ENCODE data around the gene SLC26A6. TPM values are rescaled to one million over a fixed set of nuclear protein-coding genes. Genes with fewer than 3 reads are reported as not detected.

Gene SLC26A6
- total RNA-seq, 5 donors from 2014 or later (not counting 1 experiment from before 2014, with no cell fraction given), result 16.2 to 36.4 (median 29.2) TPM

DNA sequence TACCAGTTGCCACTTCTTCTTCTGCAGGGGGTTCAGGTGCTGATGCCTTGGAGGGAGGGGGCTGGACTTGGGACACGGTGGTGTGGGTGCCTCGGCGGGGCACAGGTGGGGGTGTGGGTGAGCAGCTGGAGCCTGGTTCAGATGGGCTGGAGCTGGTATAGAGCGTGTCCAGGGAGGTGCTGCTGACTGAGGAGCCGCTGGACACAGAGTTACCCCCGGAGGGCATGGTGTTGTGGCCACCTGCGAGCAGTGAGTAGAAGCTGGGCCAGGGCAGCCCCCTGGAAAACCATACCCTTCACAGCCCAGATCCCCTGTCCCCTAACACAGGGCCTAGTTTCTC is 46.2 kb upstream of the SLC26A6 start:
- Mint-ChIP-seq H3K4me1 (peaks cover 31 to 51% (median 45%) of the 10 kb centered on the region in 3 donors), H3K4me3 (no peak overlapping the region), H3K27ac (no peak overlapping the region), H3K9me3 (no peaks in the 10 kb centered on the region), H3K27me3 (no peaks in the 10 kb centered on the region), H3K36me3 (peaks cover 40% of the 10 kb centered on the region)
- H3K4me1 ChIP-seq (ENCODE audit: control insufficient read depth in 1 of 2, extremely low read depth in 1 of 2, insufficient read depth in 2 of 2, low read length in 2 of 2), result peaks cover 4 to 36% of the 10 kb centered on the region in 2 experiments
- H3K27ac ChIP-seq (ENCODE audit: low read length), result no peak overlapping the region
- DNase-seq (no peak), ATAC-seq (replicated peaks in 1 of 4) (no peak)
- no peak overlapping the region for H3K4me3 ChIP-seq (ENCODE audit: control insufficient read depth in 1 of 2, extremely low read depth in 1 of 2, low read length in 1 of 2)
- H3K27me3 ChIP-seq (replicated peaks in 1 of 2; ENCODE audit: control insufficient read depth in 2 of 2, extremely low read depth in 1 of 2, insufficient read depth in 2 of 2, low read length in 1 of 2), result no peaks in the 10 kb centered on the region
- WGBS (ENCODE audit: insufficient coverage), result no CpG with 5 or more reads among the region's 7 CpGs
- no peaks in the 10 kb centered on the region for H3K9me3 ChIP-seq
- peaks cover 7 to 42% of the 10 kb centered on the region in 2 donors for H3K36me3 ChIP-seq (ENCODE audit: control insufficient read depth in 2 of 2, extremely low read depth in 1 of 2, insufficient read depth in 1 of 2, low read length in 1 of 2)
- CTCF ChIA-PET, result no interaction called here
- POLR2A ChIA-PET, result interaction anchor here in 1 of 2 donors (0.5 kb wide), 1 partner anchor 1137 kb away, joined by 13 read pairs; no protein-coding TSS in a partner anchor

- WGBS (ENCODE audit: insufficient coverage), result 96% methylated on average over 16 of the region's 17 CpGs
- ATAC-seq (replicated peaks in 1 of 4) (no peak), DNase-seq (no peak)
- H3K36me3 ChIP-seq (ENCODE audit: control insufficient read depth in 2 of 2, extremely low read depth in 1 of 2, insufficient read depth in 1 of 2, low read length in 1 of 2), result peaks cover 7 to 42% of the 10 kb centered on the region in 2 donors
- no peak overlapping the region for H3K4me3 ChIP-seq (ENCODE audit: control insufficient read depth in 1 of 2, extremely low read depth in 1 of 2, low read length in 1 of 2)
- CTCF ChIA-PET, result no interaction called here
- Mint-ChIP-seq H3K27me3 (no peaks in the 10 kb centered on the region), H3K9me3 (no peaks in the 10 kb centered on the region), H3K4me3 (no peak overlapping the region), H3K4me1 (peaks cover 29 to 48% (median 40%) of the 10 kb centered on the region in 3 donors), H3K27ac (no peak overlapping the region), H3K36me3 (peaks cover 45% of the 10 kb centered on the region)
- no peaks in the 10 kb centered on the region for H3K27me3 ChIP-seq (replicated peaks in 1 of 2; ENCODE audit: control insufficient read depth in 2 of 2, extremely low read depth in 1 of 2, insufficient read depth in 2 of 2, low read length in 1 of 2)
- peaks cover 4 to 31% of the 10 kb centered on the region in 2 experiments for H3K4me1 ChIP-seq (ENCODE audit: control insufficient read depth in 1 of 2, extremely low read depth in 1 of 2, insufficient read depth in 2 of 2, low read length in 2 of 2)
- no peak overlapping the region for H3K27ac ChIP-seq (ENCODE audit: low read length)
- POLR2A ChIA-PET, result no interaction called here
- H3K9me3 ChIP-seq, result no peaks in the 10 kb centered on the region
These were observed 45.7 kb upstream of the SLC26A6 start for GRCh38 chr3:48680811-48681540.

DNA sequence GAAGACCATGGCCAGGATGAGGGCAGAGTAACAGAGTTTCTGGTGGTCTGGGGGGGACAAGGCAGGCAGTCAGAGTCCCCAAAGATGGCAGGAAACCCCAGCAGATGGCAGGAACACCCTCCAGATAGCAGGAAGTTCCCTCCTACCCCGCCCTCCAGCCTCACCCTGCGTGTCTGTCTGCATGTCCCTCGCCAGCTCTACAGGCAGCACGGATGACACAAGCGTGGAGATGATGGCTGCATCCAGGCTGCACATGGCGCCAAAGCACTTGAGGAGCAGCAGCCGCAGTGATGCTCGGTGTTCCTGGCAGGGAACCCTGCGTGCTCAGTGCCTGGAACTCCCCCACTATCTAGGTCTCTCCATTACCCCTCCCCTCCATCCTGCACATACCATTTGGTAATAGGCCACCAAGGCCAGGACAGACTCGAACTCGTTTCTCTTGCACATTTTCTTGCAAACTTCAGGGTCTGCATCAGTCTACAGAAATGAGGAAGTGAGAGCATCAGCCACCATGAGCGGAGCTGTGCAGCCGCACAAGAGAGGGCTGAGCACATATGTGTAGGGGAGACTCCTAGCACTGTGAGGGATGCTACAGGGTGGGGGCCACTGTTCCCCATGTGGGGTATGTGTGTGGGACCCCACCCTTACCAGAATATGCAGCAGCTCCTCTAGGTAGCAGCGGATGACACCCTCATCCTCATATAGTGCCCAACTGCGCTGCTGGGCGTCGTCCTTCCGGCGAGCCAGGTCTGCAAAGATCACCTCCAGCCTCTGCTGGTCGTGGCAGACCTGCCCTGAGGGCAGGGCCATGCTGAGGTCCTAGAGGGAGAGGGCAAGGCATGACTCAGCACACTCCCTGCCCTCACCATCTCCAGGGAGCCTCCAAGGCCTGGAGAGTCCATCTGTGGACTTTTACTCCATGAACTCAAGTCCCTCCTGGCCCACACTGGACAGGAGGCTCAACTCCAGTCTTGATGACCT is 44.4 kb upstream of the SLC26A6 start:
- Histone ChIP-seq H3K36me3 (ENCODE audit: control insufficient read depth in 2 of 2, extremely low read depth in 1 of 2, insufficient read depth in 1 of 2, low read length in 1 of 2) (peaks cover 7 to 42% of the 10 kb centered on the region in 2 donors), H3K4me1 (ENCODE audit: control insufficient read depth in 1 of 2, extremely low read depth in 1 of 2, insufficient read depth in 2 of 2, low read length in 2 of 2) (peaks cover 2 to 22% of the 10 kb centered on the region in 2 experiments), H3K27me3 (replicated peaks in 1 of 2; ENCODE audit: control insufficient read depth in 2 of 2, extremely low read depth in 1 of 2, insufficient read depth in 2 of 2, low read length in 1 of 2) (no peaks in the 10 kb centered on the region), H3K9me3 (no peaks in the 10 kb centered on the region), H3K4me3 (ENCODE audit: control insufficient read depth in 1 of 2, extremely low read depth in 1 of 2, low read length in 1 of 2) (no peak overlapping the region), H3K27ac (ENCODE audit: low read length) (no peak overlapping the region)
- POLR2A ChIA-PET, result no interaction called here
- DNase-seq, result no peak
- CTCF ChIA-PET, result no interaction called here
- H3K4me3 Mint-ChIP-seq, result no peak overlapping the region
- peaks cover 48% of the 10 kb centered on the region for H3K36me3 Mint-ChIP-seq
- WGBS (ENCODE audit: insufficient coverage), result 88% methylated on average over 16 of the region's 20 CpGs
- no peaks in the 10 kb centered on the region for H3K27me3 Mint-ChIP-seq
- no peak overlapping the region for H3K27ac Mint-ChIP-seq
- ATAC-seq (replicated peaks in 1 of 4), result no peak
- H3K9me3 Mint-ChIP-seq, result no peaks in the 10 kb centered on the region
- H3K4me1 Mint-ChIP-seq, result peaks cover 24 to 39% (median 33%) of the 10 kb centered on the region in 3 donors

GRCh38 chr3:48678566-48679380 is 43.5 kb upstream of the SLC26A6 start:
- DNase-seq (no peak), ATAC-seq (replicated peaks in 1 of 4) (no peak)
- 97% methylated on average over 23 of the region's 24 CpGs for WGBS (ENCODE audit: insufficient coverage)
- Histone ChIP-seq H3K27me3 (replicated peaks in 1 of 2; ENCODE audit: control insufficient read depth in 2 of 2, extremely low read depth in 1 of 2, insufficient read depth in 2 of 2, low read length in 1 of 2) (no peaks in the 10 kb centered on the region), H3K9me3 (no peaks in the 10 kb centered on the region), H3K27ac (ENCODE audit: low read length) (no peak overlapping the region), H3K4me1 (ENCODE audit: control insufficient read depth in 1 of 2, extremely low read depth in 1 of 2, insufficient read depth in 2 of 2, low read length in 2 of 2) (peaks cover 0 to 14% of the 10 kb centered on the region in 2 experiments), H3K4me3 (ENCODE audit: control insufficient read depth in 1 of 2, extremely low read depth in 1 of 2, low read length in 1 of 2) (no peak overlapping the region), H3K36me3 (ENCODE audit: control insufficient read depth in 2 of 2, extremely low read depth in 1 of 2, insufficient read depth in 1 of 2, low read length in 1 of 2) (peaks cover 7 to 42% of the 10 kb centered on the region in 2 donors)
- POLR2A ChIA-PET, result no interaction called here
- Mint-ChIP-seq H3K27ac (no peak overlapping the region), H3K36me3 (peaks cover 48% of the 10 kb centered on the region), H3K27me3 (no peaks in the 10 kb centered on the region), H3K4me3 (no peak overlapping the region), H3K9me3 (no peaks in the 10 kb centered on the region), H3K4me1 (peaks cover 17 to 31% (median 23%) of the 10 kb centered on the region in 3 donors)
- CTCF ChIA-PET, result no interaction called here

GRCh38 chr3:48678056-48678455 is 42.8 kb upstream of the SLC26A6 start:
- no peak overlapping the region for H3K4me3 Mint-ChIP-seq
- Histone ChIP-seq H3K9me3 (no peaks in the 10 kb centered on the region), H3K27me3 (replicated peaks in 1 of 2; ENCODE audit: control insufficient read depth in 2 of 2, extremely low read depth in 1 of 2, insufficient read depth in 2 of 2, low read length in 1 of 2) (no peaks in the 10 kb centered on the region), H3K4me1 (ENCODE audit: control insufficient read depth in 1 of 2, extremely low read depth in 1 of 2, insufficient read depth in 2 of 2, low read length in 2 of 2) (peaks cover 0 to 9% of the 10 kb centered on the region in 2 experiments), H3K4me3 (ENCODE audit: control insufficient read depth in 1 of 2, extremely low read depth in 1 of 2, low read length in 1 of 2) (no peak overlapping the region), H3K27ac (ENCODE audit: low read length) (no peak overlapping the region), H3K36me3 (ENCODE audit: control insufficient read depth in 2 of 2, extremely low read depth in 1 of 2, insufficient read depth in 1 of 2, low read length in 1 of 2) (peaks cover 7 to 42% of the 10 kb centered on the region in 2 donors)
- H3K36me3 Mint-ChIP-seq, result peaks cover 48% of the 10 kb centered on the region
- ChIA-PET POLR2A (no interaction called here), CTCF (no interaction called here)
- H3K27me3 Mint-ChIP-seq, result no peaks in the 10 kb centered on the region
- ATAC-seq (replicated peaks in 1 of 4), result no peak
- H3K27ac Mint-ChIP-seq, result no peak overlapping the region
- 97% methylated on average over 4 of the region's 4 CpGs for WGBS (ENCODE audit: insufficient coverage)
- DNase-seq, result no peak
- peaks cover 11 to 25% (median 20%) of the 10 kb centered on the region in 3 donors for H3K4me1 Mint-ChIP-seq
- H3K9me3 Mint-ChIP-seq, result no peaks in the 10 kb centered on the region

- Mint-ChIP-seq H3K4me1 (peaks cover 3 to 6% (median 3%) of the 10 kb centered on the region in 3 donors), H3K9me3 (no peaks in the 10 kb centered on the region), H3K4me3 (no peak overlapping the region), H3K27ac (no peak overlapping the region), H3K36me3 (peaks cover 23% of the 10 kb centered on the region), H3K27me3 (no peaks in the 10 kb centered on the region)
- peaks cover 7 to 14% of the 10 kb centered on the region in 2 donors for H3K36me3 ChIP-seq (ENCODE audit: control insufficient read depth in 2 of 2, extremely low read depth in 1 of 2, insufficient read depth in 1 of 2, low read length in 1 of 2)
- no peaks in the 10 kb centered on the region for H3K27me3 ChIP-seq (replicated peaks in 1 of 2; ENCODE audit: control insufficient read depth in 2 of 2, extremely low read depth in 1 of 2, insufficient read depth in 2 of 2, low read length in 1 of 2)
- H3K4me1 ChIP-seq (ENCODE audit: control insufficient read depth in 1 of 2, extremely low read depth in 1 of 2, insufficient read depth in 2 of 2, low read length in 2 of 2), result peaks cover 0 to 3% of the 10 kb centered on the region in 2 experiments
- no peak for DNase-seq
- no peak overlapping the region for H3K4me3 ChIP-seq (ENCODE audit: control insufficient read depth in 1 of 2, extremely low read depth in 1 of 2, low read length in 1 of 2)
- WGBS (ENCODE audit: insufficient coverage), result 95% methylated on average over 8 of the region's 9 CpGs
- CTCF ChIA-PET, result no interaction called here
- H3K27ac ChIP-seq (ENCODE audit: low read length), result no peak overlapping the region
- POLR2A ChIA-PET, result no interaction called here
- no peaks in the 10 kb centered on the region for H3K9me3 ChIP-seq
- no peak for ATAC-seq (replicated peaks in 1 of 4)
These were observed 39.2 kb upstream of the SLC26A6 start for GRCh38 chr3:48674505-48674904.

Data from T-cell (primary cell).